ENCODE measurements around the gene TPT1.
A peak's percentile ranks its signal among the peaks of the same experiment; 100 is the strongest.
"Not testable (repeated sequence)": the region's sequence is repeated elsewhere in the genome, so short reads cannot be mapped to it uniquely, and the experiment has no call there.

TPT1 gene

GRCh38 chr13:45368005-45368404, 27.0 kb upstream of the TPT1 start:
- no peak overlapping the region for H3K4me3 ChIP-seq (ENCODE audit: low read depth, low read length)

GRCh38 chr13:45367358-45367757, 26.4 kb upstream of the TPT1 start:
- H3K4me3 ChIP-seq (ENCODE audit: low read depth, low read length), result no peak overlapping the region

GRCh38 chr13:45365558-45365885, 24.5 kb upstream of the TPT1 start:
- no peak overlapping the region for H3K4me3 ChIP-seq (ENCODE audit: low read depth, low read length)

GRCh38 chr13:45364876-45365557, 24.0 kb upstream of the TPT1 start:
- H3K4me3 ChIP-seq (ENCODE audit: low read depth, low read length), result no peak overlapping the region

- H3K4me3 ChIP-seq (ENCODE audit: low read depth, low read length), result no peak overlapping the region
Observed at GRCh38 chr13:45362939-45363338, 22.0 kb upstream of the TPT1 start.

GRCh38 chr13:45361596-45362206, 20.7 kb upstream of the TPT1 start:
- no peak overlapping the region for H3K4me3 ChIP-seq (ENCODE audit: low read depth, low read length)

GRCh38 chr13:45356966-45357672, 16.1 kb upstream of the TPT1 start:
- no peak overlapping the region for H3K4me3 ChIP-seq (ENCODE audit: low read depth, low read length)

GRCh38 chr13:45353895-45354294, 12.9 kb upstream of the TPT1 start:
- no peak overlapping the region for H3K4me3 ChIP-seq (ENCODE audit: low read depth, low read length)

- no peak overlapping the region for H3K4me3 ChIP-seq (ENCODE audit: low read depth, low read length)
Observed at GRCh38 chr13:45352031-45352430, 11.0 kb upstream of the TPT1 start.

GRCh38 chr13:45350152-45350551, 9.2 kb upstream of the TPT1 start:
- no peak overlapping the region for H3K4me3 ChIP-seq (ENCODE audit: low read depth, low read length)

- no peak overlapping the region for H3K4me3 ChIP-seq (ENCODE audit: low read depth, low read length)
Observed at GRCh38 chr13:45349438-45349837, 8.5 kb upstream of the TPT1 start.

GRCh38 chr13:45344064-45344463, 3.1 kb upstream of the TPT1 start:
- H3K4me3 ChIP-seq (ENCODE audit: low read depth, low read length), result not testable (repeated sequence)

GRCh38 chr13:45343102-45343501, 2.1 kb upstream of the TPT1 start:
- not testable (repeated sequence) for H3K4me3 ChIP-seq (ENCODE audit: low read depth, low read length)

- not testable (repeated sequence) for H3K4me3 ChIP-seq (ENCODE audit: low read depth, low read length)
Observed at GRCh38 chr13:45342668-45343067, 1.7 kb upstream of the TPT1 start.

GRCh38 chr13:45341799-45342500, 967 bp upstream of the TPT1 start:
- peak overlapping the region; percentile 91 for H3K4me3 ChIP-seq (ENCODE audit: low read depth, low read length)

- H3K4me3 ChIP-seq (ENCODE audit: low read depth, low read length), result peak overlapping the region; percentile 93
Observed at GRCh38 chr13:45340422-45341033, 455 bp downstream of the TPT1 start.

- peak overlapping the region; percentile 93 for H3K4me3 ChIP-seq (ENCODE audit: low read depth, low read length)
Observed at GRCh38 chr13:45339867-45340266, 1.1 kb downstream of the TPT1 start.

GRCh38 chr13:45339399-45339798, 1.6 kb downstream of the TPT1 start:
- peak overlapping the region; percentile 93 for H3K4me3 ChIP-seq (ENCODE audit: low read depth, low read length)

- no peak overlapping the region for H3K4me3 ChIP-seq (ENCODE audit: low read depth, low read length)
Observed at GRCh38 chr13:45337803-45338202, 3.2 kb downstream of the TPT1 start.

GRCh38 chr13:45337395-45337794, 3.6 kb downstream of the TPT1 start:
- no peak overlapping the region for H3K4me3 ChIP-seq (ENCODE audit: low read depth, low read length)

All from iPS-11a (cell line).